ENCODE data around the gene CCPG1.
A peak's percentile ranks its signal among the peaks of the same experiment; 100 is the strongest.
"Not testable (repeated sequence)": the region's sequence is repeated elsewhere in the genome, so short reads cannot be mapped to it uniquely, and the experiment has no call there.

The CCPG1 gene

DNA sequence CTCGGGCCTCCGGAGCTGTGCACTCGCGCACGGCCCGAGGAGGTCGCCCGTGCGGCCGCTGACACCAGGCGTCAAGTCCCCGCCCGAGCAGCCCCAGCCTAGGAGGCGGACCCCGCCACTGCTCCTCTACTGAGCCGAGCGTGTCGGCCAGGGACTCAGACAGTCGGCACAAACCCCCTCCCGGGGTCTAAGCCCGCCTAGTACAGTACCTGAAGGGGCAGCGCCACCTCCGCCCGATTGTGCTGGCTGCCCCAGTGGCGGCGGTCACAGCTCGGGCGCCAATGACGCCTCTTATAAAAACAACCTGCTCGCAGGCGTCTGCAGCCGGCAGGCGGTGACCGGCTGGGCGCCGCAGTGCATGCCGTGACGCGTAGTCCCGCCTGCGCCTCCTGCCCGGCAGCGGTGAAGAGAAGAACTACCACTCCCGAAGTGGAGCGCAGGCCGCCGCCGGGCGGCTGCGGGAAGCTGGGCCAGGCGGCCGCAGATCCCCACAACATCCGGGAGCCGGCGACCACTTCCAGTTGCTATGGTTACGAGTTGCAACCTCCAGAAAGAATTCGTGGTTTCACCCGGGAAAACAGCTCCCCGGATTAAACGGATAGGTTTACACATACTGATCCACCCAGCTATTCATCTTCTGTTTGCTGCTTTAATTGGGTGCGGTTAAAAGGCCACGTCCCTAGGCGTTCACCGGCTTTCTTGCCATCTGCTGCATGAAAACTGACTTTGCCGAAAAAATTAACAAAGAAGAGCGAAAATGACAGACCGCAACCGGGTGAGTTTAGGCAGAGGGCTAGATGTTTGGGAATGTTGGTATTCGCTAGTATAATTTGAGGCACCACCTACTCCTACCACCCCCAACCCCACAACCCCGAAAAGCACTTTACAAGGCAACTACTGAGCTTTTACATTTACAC, at the start of gene CCPG1, which contains the start of gene PIERCE2:
CCPG1 (minus strand) TSS at position 348 of the 917 bp plus-strand sequence. CDS start 18,935 bp downstream, outside the sequence.
PIERCE2 (plus strand) TSS at position 484 of the 917 bp plus-strand sequence; CDS start at position 758, 274 bp downstream.
- peaks cover 13% of the 10 kb centered on the region for H3K4me1 ChIP-seq (ENCODE audit: low read length)
- H3K9me3 ChIP-seq (ENCODE audit: insufficient read depth, low read length), result no peaks in the 10 kb centered on the region
- H3K9ac ChIP-seq (ENCODE audit: low read length), result peak within 1 kb of the TSS; percentile 68
- H3K4me3 ChIP-seq (ENCODE audit: low read length), result peak within 1 kb of the TSS; percentile 92
- H3K27me3 ChIP-seq (ENCODE audit: low read depth, low read length), result no peaks in the 10 kb centered on the region
- TF ChIP-seq EZH2phosphoT487 (IDR thresholded peaks at IDR 0.05; ENCODE audit: low read depth) (no peak), CTCF (IDR thresholded peaks at IDR 0.05; ENCODE audit: low read depth, low read length) (no peak)
- H3K79me2 ChIP-seq (ENCODE audit: low read length), result no peaks in the 10 kb centered on the region
- H3K36me3 ChIP-seq (replicated peaks; ENCODE audit: low read depth, low read length), result no peaks in the 10 kb centered on the region
- no peaks in the 10 kb centered on the region for H4K20me1 ChIP-seq (ENCODE audit: insufficient read depth, low read length)
- H2AFZ ChIP-seq (ENCODE audit: low read depth, low read length), result peak within 1 kb of the TSS; percentile 97
- peak within 1 kb of the TSS; percentile 100 for H3K4me2 ChIP-seq (ENCODE audit: low read length)
- H3K27ac ChIP-seq (ENCODE audit: low read length), result no peak within 1 kb of the TSS

GRCh38 chr15:55457401-55458022, 49.4 kb upstream of the CCPG1 start:
- H3K4me2 ChIP-seq (ENCODE audit: low read length), result no peak overlapping the region

GRCh38 chr15:55447030-55447394, 38.9 kb upstream of the CCPG1 start:
- H3K4me1 ChIP-seq (ENCODE audit: low read length); H3K79me2 ChIP-seq (ENCODE audit: low read length); H3K27me3 ChIP-seq (ENCODE audit: low read depth, low read length); H4K20me1 ChIP-seq (ENCODE audit: insufficient read depth, low read length); H3K9ac ChIP-seq (ENCODE audit: low read length); H3K4me3 ChIP-seq (ENCODE audit: low read length); H3K9me3 ChIP-seq (ENCODE audit: insufficient read depth, low read length); H3K27ac ChIP-seq (ENCODE audit: low read length); H3K4me2 ChIP-seq (ENCODE audit: low read length); H3K36me3 ChIP-seq (replicated peaks; ENCODE audit: low read depth, low read length); H2AFZ ChIP-seq (ENCODE audit: low read depth, low read length): not testable (repeated sequence)

More at GRCh38 chr15:55457401-55458022, 49.4 kb upstream of the CCPG1 start:
- no peak for TF ChIP-seq EZH2phosphoT487 (IDR thresholded peaks at IDR 0.05; ENCODE audit: low read depth)
- no peak for TF ChIP-seq CTCF (IDR thresholded peaks at IDR 0.05; ENCODE audit: low read depth, low read length)
- Histone ChIP-seq H3K9me3 (ENCODE audit: insufficient read depth, low read length) (no peaks in the 10 kb centered on the region), H3K9ac (ENCODE audit: low read length) (no peak overlapping the region), H2AFZ (ENCODE audit: low read depth, low read length) (no peak overlapping the region), H3K36me3 (replicated peaks; ENCODE audit: low read depth, low read length) (no peaks in the 10 kb centered on the region), H3K4me3 (ENCODE audit: low read length) (no peak overlapping the region), H3K79me2 (ENCODE audit: low read length) (no peaks in the 10 kb centered on the region), H3K4me1 (ENCODE audit: low read length) (no peaks in the 10 kb centered on the region), H4K20me1 (ENCODE audit: insufficient read depth, low read length) (no peaks in the 10 kb centered on the region), H3K27ac (ENCODE audit: low read length) (no peak overlapping the region), H3K27me3 (ENCODE audit: low read depth, low read length) (no peaks in the 10 kb centered on the region)

GRCh38 chr15:55446379-55447029, 38.3 kb upstream of the CCPG1 start:
- not testable (repeated sequence) for H3K4me3 ChIP-seq (ENCODE audit: low read length); H2AFZ ChIP-seq (ENCODE audit: low read depth, low read length); H3K27me3 ChIP-seq (ENCODE audit: low read depth, low read length); H3K9ac ChIP-seq (ENCODE audit: low read length); H3K79me2 ChIP-seq (ENCODE audit: low read length); H3K4me1 ChIP-seq (ENCODE audit: low read length); H4K20me1 ChIP-seq (ENCODE audit: insufficient read depth, low read length); H3K36me3 ChIP-seq (replicated peaks; ENCODE audit: low read depth, low read length); H3K9me3 ChIP-seq (ENCODE audit: insufficient read depth, low read length); H3K4me2 ChIP-seq (ENCODE audit: low read length); H3K27ac ChIP-seq (ENCODE audit: low read length)

DNA sequence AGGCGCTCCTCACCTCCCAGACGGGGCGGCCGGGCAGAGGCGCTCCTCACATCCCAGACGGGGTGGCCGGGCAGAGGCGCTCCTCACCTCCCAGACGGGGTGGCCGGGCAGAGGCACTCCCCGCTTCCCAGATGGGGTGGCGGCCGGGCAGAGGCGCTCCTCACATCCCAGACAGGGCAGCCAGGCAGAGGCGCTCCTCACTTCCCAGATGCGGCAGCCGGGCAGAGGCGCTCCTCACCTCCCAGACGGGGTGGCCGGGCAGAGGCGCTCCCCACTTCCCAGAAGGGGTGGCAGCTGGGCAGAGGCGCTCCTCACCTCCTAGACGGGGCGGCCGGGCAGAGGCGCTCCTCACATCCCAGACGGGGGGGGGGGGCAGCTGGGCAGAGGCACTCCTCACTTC, 37.8 kb upstream of the CCPG1 start:
- H3K4me1 ChIP-seq (ENCODE audit: low read length); H3K4me3 ChIP-seq (ENCODE audit: low read length); H2AFZ ChIP-seq (ENCODE audit: low read depth, low read length); H3K27me3 ChIP-seq (ENCODE audit: low read depth, low read length); H3K9ac ChIP-seq (ENCODE audit: low read length); H3K9me3 ChIP-seq (ENCODE audit: insufficient read depth, low read length); H3K4me2 ChIP-seq (ENCODE audit: low read length); H4K20me1 ChIP-seq (ENCODE audit: insufficient read depth, low read length); H3K27ac ChIP-seq (ENCODE audit: low read length); H3K79me2 ChIP-seq (ENCODE audit: low read length); H3K36me3 ChIP-seq (replicated peaks; ENCODE audit: low read depth, low read length): not testable (repeated sequence)

DNA sequence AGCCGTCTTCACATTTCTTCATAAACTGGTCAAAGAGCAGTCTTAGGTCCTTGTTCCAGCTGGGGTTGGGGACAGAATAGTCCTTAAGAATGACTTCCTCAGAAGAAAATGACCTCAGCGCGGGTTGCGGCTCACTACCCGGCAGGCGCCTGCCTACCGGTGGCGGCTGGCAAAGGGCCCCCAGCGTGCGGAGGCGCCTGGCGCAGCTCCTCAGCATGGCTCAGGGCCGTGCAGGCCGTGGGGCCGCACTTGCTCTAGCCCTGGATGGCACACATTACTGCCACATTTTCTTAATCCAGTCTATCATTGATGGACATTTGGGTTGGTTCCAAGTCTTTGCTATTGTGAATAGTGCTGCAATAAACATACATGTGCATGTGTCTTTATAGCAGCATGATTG, 35.0 kb upstream of the CCPG1 start:
- not testable (repeated sequence) for H3K36me3 ChIP-seq (replicated peaks; ENCODE audit: low read depth, low read length); H4K20me1 ChIP-seq (ENCODE audit: insufficient read depth, low read length); H2AFZ ChIP-seq (ENCODE audit: low read depth, low read length); H3K4me3 ChIP-seq (ENCODE audit: low read length); H3K27me3 ChIP-seq (ENCODE audit: low read depth, low read length); H3K9ac ChIP-seq (ENCODE audit: low read length); H3K79me2 ChIP-seq (ENCODE audit: low read length); H3K27ac ChIP-seq (ENCODE audit: low read length); H3K4me1 ChIP-seq (ENCODE audit: low read length); H3K4me2 ChIP-seq (ENCODE audit: low read length); H3K9me3 ChIP-seq (ENCODE audit: insufficient read depth, low read length)

Measured in OCI-LY3 (cell line).